ENCODE results near the gene CLEC16A.

Gene CLEC16A

GRCh38 chr16:10994571-10994970 lies 50.2 kb downstream of the CLEC16A start:
- DNase-seq (ENCODE audit: insufficient read length, low spot score), result no peak
- FAIRE-seq, result no peak
- TF ChIP-seq TAF1 (IDR thresholded peaks at IDR 0.05; ENCODE audit: low read depth, low read length), result no peak
- TF ChIP-seq POLR2AphosphoS5 (IDR thresholded peaks at IDR 0.05; ENCODE audit: low read depth, low read length), result no peak
- TF ChIP-seq SPI1 (IDR thresholded peaks at IDR 0.05; ENCODE audit: low read depth, low read length), result no peak
- no peak for TF ChIP-seq POU2F2 (IDR thresholded peaks at IDR 0.05; ENCODE audit: low read depth, low read length)
- TF ChIP-seq PAX5 (IDR thresholded peaks at IDR 0.05; ENCODE audit: insufficient read depth, low read length, severe bottlenecking), result no peak
- TF ChIP-seq POLR2A (IDR thresholded peaks at IDR 0.05; ENCODE audit: low read depth, low read length), result no peak

GRCh38 chr16:10995565-10995964 lies 51.2 kb downstream of the CLEC16A start:
- no peak for FAIRE-seq
- TF ChIP-seq POLR2AphosphoS5 (IDR thresholded peaks at IDR 0.05; ENCODE audit: low read depth, low read length) (no peak), SPI1 (IDR thresholded peaks at IDR 0.05; ENCODE audit: low read depth, low read length) (peak; percentile 72), POU2F2 (IDR thresholded peaks at IDR 0.05; ENCODE audit: low read depth, low read length) (no peak)

GRCh38 chr16:10997485-10997884 lies 53.1 kb downstream of the CLEC16A start:
- FAIRE-seq (no peak), DNase-seq (ENCODE audit: insufficient read length, low spot score) (no peak)
- TF ChIP-seq POU2F2 (IDR thresholded peaks at IDR 0.05; ENCODE audit: low read depth, low read length) (no peak), POLR2AphosphoS5 (IDR thresholded peaks at IDR 0.05; ENCODE audit: low read depth, low read length) (no peak), TAF1 (IDR thresholded peaks at IDR 0.05; ENCODE audit: low read depth, low read length) (no peak), POLR2A (IDR thresholded peaks at IDR 0.05; ENCODE audit: low read depth, low read length) (no peak), PAX5 (IDR thresholded peaks at IDR 0.05; ENCODE audit: insufficient read depth, low read length, severe bottlenecking) (no peak), SPI1 (IDR thresholded peaks at IDR 0.05; ENCODE audit: low read depth, low read length) (no peak)

More at GRCh38 chr16:10995565-10995964, 51.2 kb downstream of the CLEC16A start:
- no peak for DNase-seq (ENCODE audit: insufficient read length, low spot score)

GRCh38 chr16:10999300-10999699 lies 54.9 kb downstream of the CLEC16A start:
- FAIRE-seq (no peak), DNase-seq (ENCODE audit: insufficient read length, low spot score) (no peak)
- TF ChIP-seq PAX5 (IDR thresholded peaks at IDR 0.05; ENCODE audit: insufficient read depth, low read length, severe bottlenecking) (no peak), TAF1 (IDR thresholded peaks at IDR 0.05; ENCODE audit: low read depth, low read length) (no peak), POLR2A (IDR thresholded peaks at IDR 0.05; ENCODE audit: low read depth, low read length) (no peak), SPI1 (IDR thresholded peaks at IDR 0.05; ENCODE audit: low read depth, low read length) (no peak), POLR2AphosphoS5 (IDR thresholded peaks at IDR 0.05; ENCODE audit: low read depth, low read length) (no peak), POU2F2 (IDR thresholded peaks at IDR 0.05; ENCODE audit: low read depth, low read length) (no peak)

GRCh38 chr16:11001611-11002010 lies 57.2 kb downstream of the CLEC16A start:
- DNase-seq (ENCODE audit: insufficient read length, low spot score) (no peak), FAIRE-seq (no peak)
- TF ChIP-seq PAX5 (IDR thresholded peaks at IDR 0.05; ENCODE audit: insufficient read depth, low read length, severe bottlenecking) (no peak), POU2F2 (IDR thresholded peaks at IDR 0.05; ENCODE audit: low read depth, low read length) (no peak), SPI1 (IDR thresholded peaks at IDR 0.05; ENCODE audit: low read depth, low read length) (no peak), POLR2A (IDR thresholded peaks at IDR 0.05; ENCODE audit: low read depth, low read length) (no peak), TAF1 (IDR thresholded peaks at IDR 0.05; ENCODE audit: low read depth, low read length) (no peak), POLR2AphosphoS5 (IDR thresholded peaks at IDR 0.05; ENCODE audit: low read depth, low read length) (no peak)

GRCh38 chr16:11003141-11003540 lies 58.8 kb downstream of the CLEC16A start:
- no peak for FAIRE-seq
- no peak for DNase-seq (ENCODE audit: insufficient read length, low spot score)
- TF ChIP-seq POLR2AphosphoS5 (IDR thresholded peaks at IDR 0.05; ENCODE audit: low read depth, low read length), result no peak
- TF ChIP-seq SPI1 (IDR thresholded peaks at IDR 0.05; ENCODE audit: low read depth, low read length), result no peak
- no peak for TF ChIP-seq POLR2A (IDR thresholded peaks at IDR 0.05; ENCODE audit: low read depth, low read length)
- TF ChIP-seq PAX5 (IDR thresholded peaks at IDR 0.05; ENCODE audit: insufficient read depth, low read length, severe bottlenecking), result no peak
- no peak for TF ChIP-seq TAF1 (IDR thresholded peaks at IDR 0.05; ENCODE audit: low read depth, low read length)
- no peak for TF ChIP-seq POU2F2 (IDR thresholded peaks at IDR 0.05; ENCODE audit: low read depth, low read length)

- no peak for FAIRE-seq
- no peak for TF ChIP-seq POLR2AphosphoS5 (IDR thresholded peaks at IDR 0.05; ENCODE audit: low read depth, low read length)
- no peak for TF ChIP-seq SPI1 (IDR thresholded peaks at IDR 0.05; ENCODE audit: low read depth, low read length)
- TF ChIP-seq POU2F2 (IDR thresholded peaks at IDR 0.05; ENCODE audit: low read depth, low read length), result no peak
- no peak for TF ChIP-seq POLR2A (IDR thresholded peaks at IDR 0.05; ENCODE audit: low read depth, low read length)
- TF ChIP-seq TAF1 (IDR thresholded peaks at IDR 0.05; ENCODE audit: low read depth, low read length), result no peak
- TF ChIP-seq PAX5 (IDR thresholded peaks at IDR 0.05; ENCODE audit: insufficient read depth, low read length, severe bottlenecking), result no peak
- no peak for DNase-seq (ENCODE audit: insufficient read length, low spot score)
Measured at GRCh38 chr16:11004351-11004750, 60.0 kb downstream of the CLEC16A start.

- no peak for TF ChIP-seq PAX5 (IDR thresholded peaks at IDR 0.05; ENCODE audit: insufficient read depth, low read length, severe bottlenecking)
- TF ChIP-seq TAF1 (IDR thresholded peaks at IDR 0.05; ENCODE audit: low read depth, low read length), result no peak
- no peak for DNase-seq (ENCODE audit: insufficient read length, low spot score)
- no peak for FAIRE-seq
Measured at GRCh38 chr16:11004973-11005610, 60.7 kb downstream of the CLEC16A start.

- TF ChIP-seq POU2F2 (IDR thresholded peaks at IDR 0.05; ENCODE audit: low read depth, low read length), result no peak
- TF ChIP-seq POLR2AphosphoS5 (IDR thresholded peaks at IDR 0.05; ENCODE audit: low read depth, low read length), result no peak
- DNase-seq (ENCODE audit: insufficient read length, low spot score), result no peak
- no peak for FAIRE-seq
Measured at GRCh38 chr16:11005611-11005975, 61.2 kb downstream of the CLEC16A start.

GRCh38 chr16:11006656-11007055 lies 62.3 kb downstream of the CLEC16A start:
- FAIRE-seq (no peak), DNase-seq (ENCODE audit: insufficient read length, low spot score) (no peak)
- TF ChIP-seq SPI1 (IDR thresholded peaks at IDR 0.05; ENCODE audit: low read depth, low read length) (no peak), POLR2A (IDR thresholded peaks at IDR 0.05; ENCODE audit: low read depth, low read length) (no peak), POLR2AphosphoS5 (IDR thresholded peaks at IDR 0.05; ENCODE audit: low read depth, low read length) (no peak), POU2F2 (IDR thresholded peaks at IDR 0.05; ENCODE audit: low read depth, low read length) (no peak), TAF1 (IDR thresholded peaks at IDR 0.05; ENCODE audit: low read depth, low read length) (no peak), PAX5 (IDR thresholded peaks at IDR 0.05; ENCODE audit: insufficient read depth, low read length, severe bottlenecking) (no peak)

Data from GM12891 (cell line).